ENCODE measurements around the gene KIRREL3. TPM values are rescaled to one million over a fixed set of nuclear protein-coding genes. Genes with fewer than 3 reads are reported as not detected.

The KIRREL3 gene
- polyA plus RNA-seq, 2 of the 4 experiments (the other 2 are of a cell fraction): 3.0 to 11.0 TPM

DNA sequence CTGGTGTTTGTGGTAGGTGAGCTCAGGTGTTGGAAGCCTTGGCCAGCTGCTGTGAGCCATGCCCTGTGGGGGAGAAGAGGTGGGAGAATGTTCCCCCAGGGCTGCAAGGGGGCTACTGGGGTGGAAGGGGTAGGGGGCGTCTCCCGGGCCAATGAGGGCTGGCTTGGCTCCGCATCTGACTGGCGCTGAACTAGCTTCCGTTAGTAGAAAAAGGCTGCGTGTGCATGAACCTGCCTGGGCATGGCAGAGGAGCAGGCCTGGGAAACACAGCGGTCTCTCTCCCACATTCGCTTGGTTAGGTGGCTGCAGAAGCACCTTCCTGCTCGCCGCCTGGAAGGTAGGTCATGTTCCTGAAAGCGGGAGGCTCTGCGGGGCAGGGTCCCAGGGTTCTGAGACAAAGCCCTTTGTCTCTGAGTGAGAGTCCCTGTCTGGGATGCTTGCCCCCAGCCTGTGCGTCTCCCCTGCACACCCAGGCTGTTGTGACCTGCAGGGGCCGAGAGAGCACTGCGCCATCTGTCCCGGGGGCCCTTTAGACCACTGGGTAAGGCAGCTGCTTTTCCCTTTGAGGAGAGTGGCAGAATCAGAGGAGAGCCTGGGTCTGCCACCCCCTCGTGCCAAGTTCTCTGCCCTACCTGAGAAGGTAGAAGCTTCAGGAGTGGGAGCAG lies 466.3 kb downstream of the KIRREL3 start:
- no peak for ATAC-seq
- CTCF ChIA-PET: no interaction called here
- TF ChIP-seq EHMT2 (IDR thresholded peaks at IDR 0.05; ENCODE audit: low read depth) (no peak), CHD4 (IDR thresholded peaks at IDR 0.05; ENCODE audit: borderline replicate concordance) (no peak), GATA3 (IDR thresholded peaks at IDR 0.05; ENCODE audit: borderline replicate concordance) (no peak), ESRRA (IDR thresholded peaks at IDR 0.05; ENCODE audit: borderline replicate concordance, low read length) (no peak), USF2 (IDR thresholded peaks at IDR 0.05) (no peak), PBX3 (IDR thresholded peaks at IDR 0.05) (no peak), RCOR1 (IDR thresholded peaks at IDR 0.05; ENCODE audit: low read depth, low read length) (no peak), SMC3 (IDR thresholded peaks at IDR 0.05) (no peak), SREBF2 (IDR thresholded peaks at IDR 0.05) (no peak), RARB (CRISPR knock-in tag; IDR thresholded peaks at IDR 0.05) (no peak)
- DNase-seq (ENCODE audit: low read depth in 1 of 2, low spot score in 1 of 2): no peak
- POLR2A ChIA-PET: no interaction called here
- WGBS (ENCODE audit: missing lambda C conversion rate): no CpG with 5 or more reads among the region's 17 CpGs
- no peak overlapping the region for H3K4me3 ChIP-seq
- H3K27ac ChIP-seq: no peak overlapping the region
- no peaks in the 10 kb centered on the region for H3K9me3 ChIP-seq
- H3K4me2 ChIP-seq: no peak overlapping the region
- FAIRE-seq: no peak
- no peaks in the 10 kb centered on the region for H3K4me1 ChIP-seq

DNA sequence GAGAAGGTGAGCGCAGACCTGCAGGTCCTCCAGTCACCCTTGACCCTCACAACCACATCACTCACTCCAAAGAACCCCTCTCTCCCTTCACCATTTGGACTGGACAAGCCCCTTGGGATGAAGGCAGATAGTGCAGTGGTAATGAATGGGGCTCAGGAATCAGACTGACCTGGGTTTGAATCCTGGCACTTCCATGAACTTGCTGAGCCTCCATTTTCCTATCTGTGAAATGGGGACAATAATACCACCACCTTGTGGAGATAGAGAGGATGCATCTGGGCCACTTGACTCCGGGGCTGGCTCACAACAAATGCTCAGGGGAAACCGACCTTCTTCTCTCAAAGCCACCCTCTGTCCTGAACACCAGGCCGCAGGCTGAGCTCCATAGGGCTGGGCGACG lies 467.0 kb downstream of the KIRREL3 start:
- WGBS (ENCODE audit: missing lambda C conversion rate): 100% methylated on average over 1 of the region's 6 CpGs

More for the DNA sequence above, 467.0 kb downstream of the KIRREL3 start:
- no peak overlapping the region for H3K4me2 ChIP-seq
- H3K4me1 ChIP-seq: no peaks in the 10 kb centered on the region
- no peak for ATAC-seq
- FAIRE-seq: no peak
- no peak overlapping the region for H3K4me3 ChIP-seq
- no peak for DNase-seq (ENCODE audit: low read depth in 1 of 2, low spot score in 1 of 2)
- H3K9me3 ChIP-seq: no peaks in the 10 kb centered on the region
- TF ChIP-seq ZNF302 (CRISPR knock-in tag; IDR thresholded peaks at IDR 0.05) (no peak), EP300 (IDR thresholded peaks at IDR 0.05) (no peak), ZC3H11A (IDR thresholded peaks at IDR 0.05) (no peak), MAFK (IDR thresholded peaks at IDR 0.05; ENCODE audit: partially characterized antibody) (no peak), ELK1 (IDR thresholded peaks at IDR 0.05; ENCODE audit: low read depth, low read length) (no peak), JUNB (IDR thresholded peaks at IDR 0.05) (no peak), CBX8 (IDR thresholded peaks at IDR 0.05) (no peak), SREBF2 (IDR thresholded peaks at IDR 0.05) (no peak), CEBPB (IDR thresholded peaks at IDR 0.05) (no peak), HEYL (CRISPR knock-in tag; IDR thresholded peaks at IDR 0.05) (no peak), CBX2 (IDR thresholded peaks at IDR 0.05; ENCODE audit: borderline replicate concordance, low read depth) (no peak), HOXB5 (CRISPR knock-in tag; IDR thresholded peaks at IDR 0.05) (no peak), RFX5 (IDR thresholded peaks at IDR 0.05) (no peak), FOSB (CRISPR knock-in tag; IDR thresholded peaks at IDR 0.05) (no peak), HOXB13 (CRISPR knock-in tag; IDR thresholded peaks at IDR 0.05; ENCODE audit: low read depth) (no peak), MAZ (IDR thresholded peaks at IDR 0.05; ENCODE audit: borderline replicate concordance, low read depth, low read length) (no peak), FOSL2 (IDR thresholded peaks at IDR 0.05) (no peak), FOSL2 (CRISPR knock-in tag; IDR thresholded peaks at IDR 0.05) (no peak)
- TF ChIP-seq, protein P1, sequence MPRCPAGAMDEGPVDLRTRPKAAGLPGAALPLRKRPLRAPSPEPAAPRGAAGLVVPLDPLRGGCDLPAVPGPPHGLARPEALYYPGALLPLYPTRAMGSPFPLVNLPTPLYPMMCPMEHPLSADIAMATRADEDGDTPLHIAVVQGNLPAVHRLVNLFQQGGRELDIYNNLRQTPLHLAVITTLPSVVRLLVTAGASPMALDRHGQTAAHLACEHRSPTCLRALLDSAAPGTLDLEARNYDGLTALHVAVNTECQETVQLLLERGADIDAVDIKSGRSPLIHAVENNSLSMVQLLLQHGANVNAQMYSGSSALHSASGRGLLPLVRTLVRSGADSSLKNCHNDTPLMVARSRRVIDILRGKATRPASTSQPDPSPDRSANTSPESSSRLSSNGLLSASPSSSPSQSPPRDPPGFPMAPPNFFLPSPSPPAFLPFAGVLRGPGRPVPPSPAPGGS (IDR thresholded peaks at IDR 0.05): no peak
- TF ChIP-seq, protein P2, sequence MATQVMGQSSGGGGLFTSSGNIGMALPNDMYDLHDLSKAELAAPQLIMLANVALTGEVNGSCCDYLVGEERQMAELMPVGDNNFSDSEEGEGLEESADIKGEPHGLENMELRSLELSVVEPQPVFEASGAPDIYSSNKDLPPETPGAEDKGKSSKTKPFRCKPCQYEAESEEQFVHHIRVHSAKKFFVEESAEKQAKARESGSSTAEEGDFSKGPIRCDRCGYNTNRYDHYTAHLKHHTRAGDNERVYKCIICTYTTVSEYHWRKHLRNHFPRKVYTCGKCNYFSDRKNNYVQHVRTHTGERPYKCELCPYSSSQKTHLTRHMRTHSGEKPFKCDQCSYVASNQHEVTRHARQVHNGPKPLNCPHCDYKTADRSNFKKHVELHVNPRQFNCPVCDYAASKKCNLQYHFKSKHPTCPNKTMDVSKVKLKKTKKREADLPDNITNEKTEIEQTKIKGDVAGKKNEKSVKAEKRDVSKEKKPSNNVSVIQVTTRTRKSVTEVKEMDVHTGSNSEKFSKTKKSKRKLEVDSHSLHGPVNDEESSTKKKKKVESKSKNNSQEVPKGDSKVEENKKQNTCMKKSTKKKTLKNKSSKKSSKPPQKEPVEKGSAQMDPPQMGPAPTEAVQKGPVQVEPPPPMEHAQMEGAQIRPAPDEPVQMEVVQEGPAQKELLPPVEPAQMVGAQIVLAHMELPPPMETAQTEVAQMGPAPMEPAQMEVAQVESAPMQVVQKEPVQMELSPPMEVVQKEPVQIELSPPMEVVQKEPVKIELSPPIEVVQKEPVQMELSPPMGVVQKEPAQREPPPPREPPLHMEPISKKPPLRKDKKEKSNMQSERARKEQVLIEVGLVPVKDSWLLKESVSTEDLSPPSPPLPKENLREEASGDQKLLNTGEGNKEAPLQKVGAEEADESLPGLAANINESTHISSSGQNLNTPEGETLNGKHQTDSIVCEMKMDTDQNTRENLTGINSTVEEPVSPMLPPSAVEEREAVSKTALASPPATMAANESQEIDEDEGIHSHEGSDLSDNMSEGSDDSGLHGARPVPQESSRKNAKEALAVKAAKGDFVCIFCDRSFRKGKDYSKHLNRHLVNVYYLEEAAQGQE (IDR thresholded peaks at IDR 0.05): no peak
- no peak overlapping the region for H3K27ac ChIP-seq
- ChIA-PET CTCF (no interaction called here), POLR2A (no interaction called here)

All from A549 (cell line).